ENCODE results near the gene NSUN7. TPM values are rescaled to one million over a fixed set of nuclear protein-coding genes. Genes with fewer than 3 reads are reported as not detected.
"Not testable (repeated sequence)": the region's sequence is repeated elsewhere in the genome, so short reads cannot be mapped to it uniquely, and the experiment has no call there.

The NSUN7 gene
- not detected for polyA plus RNA-seq (2012; ENCODE audit: insufficient read depth, insufficient read length, low read depth)

GRCh38 chr4:40749717-40750460 lies at the start of gene NSUN7:
TSS of gene NSUN7 (plus strand) at chr4:40749955. CDS start at chr4:40750694, 739 bp downstream.
- TF ChIP-seq CTCF (IDR thresholded peaks at IDR 0.05; ENCODE audit: low read depth, low read length), result no peak
- H3K9me3 ChIP-seq, result no peaks in the 10 kb centered on the region
- peaks cover 26% of the 10 kb centered on the region for H3K27me3 ChIP-seq
- H3K4me3 ChIP-seq (ENCODE audit: low read depth, low read length), result peak within 1 kb of the TSS; percentile 55
- DNase-seq, result peak; percentile 74
- no peaks in the 10 kb centered on the region for H3K36me3 ChIP-seq
- no peaks in the 10 kb centered on the region for H3K4me1 ChIP-seq

- Histone ChIP-seq H3K4me1 (no peaks in the 10 kb centered on the region), H3K9me3 (no peaks in the 10 kb centered on the region), H3K4me3 (ENCODE audit: low read depth, low read length) (no peak overlapping the region), H3K36me3 (no peaks in the 10 kb centered on the region), H3K27me3 (no peaks in the 10 kb centered on the region; the same call in 1 of the 2 replicates)
- DNase-seq, result no peak
- no peak for TF ChIP-seq CTCF (IDR thresholded peaks at IDR 0.05; ENCODE audit: low read depth, low read length)
These were observed 47.5 kb upstream of the NSUN7 start for GRCh38 chr4:40702137-40702799.

- no peaks in the 10 kb centered on the region for H3K36me3 ChIP-seq
- H3K4me3 ChIP-seq (ENCODE audit: low read depth, low read length), result no peak overlapping the region
- no peaks in the 10 kb centered on the region for H3K9me3 ChIP-seq
- H3K4me1 ChIP-seq, result no peaks in the 10 kb centered on the region
- no peaks in the 10 kb centered on the region; the same call in 1 of the 2 replicates for H3K27me3 ChIP-seq
- DNase-seq, result no peak
- no peak for TF ChIP-seq CTCF (IDR thresholded peaks at IDR 0.05; ENCODE audit: low read depth, low read length)
These were observed 47.0 kb upstream of the NSUN7 start for GRCh38 chr4:40702800-40703151.

GRCh38 chr4:40704073-40704472 lies 45.7 kb upstream of the NSUN7 start:
- no peaks in the 10 kb centered on the region; the same call in 1 of the 2 replicates for H3K27me3 ChIP-seq
- TF ChIP-seq CTCF (IDR thresholded peaks at IDR 0.05; ENCODE audit: low read depth, low read length), result no peak
- DNase-seq, result no peak
- H3K4me3 ChIP-seq (ENCODE audit: low read depth, low read length), result no peak overlapping the region
- H3K9me3 ChIP-seq, result no peaks in the 10 kb centered on the region
- no peaks in the 10 kb centered on the region for H3K36me3 ChIP-seq
- H3K4me1 ChIP-seq, result no peaks in the 10 kb centered on the region

- H3K9me3 ChIP-seq, result no peaks in the 10 kb centered on the region
- H3K4me3 ChIP-seq (ENCODE audit: low read depth, low read length), result no peak overlapping the region
- no peak for DNase-seq
- no peaks in the 10 kb centered on the region for H3K4me1 ChIP-seq
- peaks cover 11% of the 10 kb centered on the region for H3K27me3 ChIP-seq
- H3K36me3 ChIP-seq, result no peaks in the 10 kb centered on the region
- no peak for TF ChIP-seq CTCF (IDR thresholded peaks at IDR 0.05; ENCODE audit: low read depth, low read length)
These were observed 39.1 kb upstream of the NSUN7 start for GRCh38 chr4:40710484-40711254.

- not testable (repeated sequence) for H3K36me3 ChIP-seq; H3K9me3 ChIP-seq; DNase-seq; H3K4me3 ChIP-seq (ENCODE audit: low read depth, low read length); H3K4me1 ChIP-seq
- H3K27me3 ChIP-seq, result peaks cover 11% of the 10 kb centered on the region
These were observed 36.8 kb upstream of the NSUN7 start for GRCh38 chr4:40713001-40713400.
